GM12872 (cell line): ENCODE measurements around the gene ROR1.

Source experiments
- TF ChIP-seq, protein P1 (sequence below): IDR thresholded peaks from 3 replicates; pipeline ENCODE4 v1.5.1; 2011; ENCODE audit warnings: low read depth, mild to moderate bottlenecking, low read length, moderate library complexity; ENCODE audit not compliant: insufficient read depth

Gene ROR1

GRCh38 chr1:63807046-63807445, 33.2 kb downstream of the ROR1 start:
- TF ChIP-seq, protein P1, sequence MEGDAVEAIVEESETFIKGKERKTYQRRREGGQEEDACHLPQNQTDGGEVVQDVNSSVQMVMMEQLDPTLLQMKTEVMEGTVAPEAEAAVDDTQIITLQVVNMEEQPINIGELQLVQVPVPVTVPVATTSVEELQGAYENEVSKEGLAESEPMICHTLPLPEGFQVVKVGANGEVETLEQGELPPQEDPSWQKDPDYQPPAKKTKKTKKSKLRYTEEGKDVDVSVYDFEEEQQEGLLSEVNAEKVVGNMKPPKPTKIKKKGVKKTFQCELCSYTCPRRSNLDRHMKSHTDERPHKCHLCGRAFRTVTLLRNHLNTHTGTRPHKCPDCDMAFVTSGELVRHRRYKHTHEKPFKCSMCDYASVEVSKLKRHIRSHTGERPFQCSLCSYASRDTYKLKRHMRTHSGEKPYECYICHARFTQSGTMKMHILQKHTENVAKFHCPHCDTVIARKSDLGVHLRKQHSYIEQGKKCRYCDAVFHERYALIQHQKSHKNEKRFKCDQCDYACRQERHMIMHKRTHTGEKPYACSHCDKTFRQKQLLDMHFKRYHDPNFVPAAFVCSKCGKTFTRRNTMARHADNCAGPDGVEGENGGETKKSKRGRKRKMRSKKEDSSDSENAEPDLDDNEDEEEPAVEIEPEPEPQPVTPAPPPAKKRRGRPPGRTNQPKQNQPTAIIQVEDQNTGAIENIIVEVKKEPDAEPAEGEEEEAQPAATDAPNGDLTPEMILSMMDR = no peak

- TF ChIP-seq, protein P1 = no peak
Observed at GRCh38 chr1:63810936-63811469, 37.2 kb downstream of the ROR1 start.

DNA sequence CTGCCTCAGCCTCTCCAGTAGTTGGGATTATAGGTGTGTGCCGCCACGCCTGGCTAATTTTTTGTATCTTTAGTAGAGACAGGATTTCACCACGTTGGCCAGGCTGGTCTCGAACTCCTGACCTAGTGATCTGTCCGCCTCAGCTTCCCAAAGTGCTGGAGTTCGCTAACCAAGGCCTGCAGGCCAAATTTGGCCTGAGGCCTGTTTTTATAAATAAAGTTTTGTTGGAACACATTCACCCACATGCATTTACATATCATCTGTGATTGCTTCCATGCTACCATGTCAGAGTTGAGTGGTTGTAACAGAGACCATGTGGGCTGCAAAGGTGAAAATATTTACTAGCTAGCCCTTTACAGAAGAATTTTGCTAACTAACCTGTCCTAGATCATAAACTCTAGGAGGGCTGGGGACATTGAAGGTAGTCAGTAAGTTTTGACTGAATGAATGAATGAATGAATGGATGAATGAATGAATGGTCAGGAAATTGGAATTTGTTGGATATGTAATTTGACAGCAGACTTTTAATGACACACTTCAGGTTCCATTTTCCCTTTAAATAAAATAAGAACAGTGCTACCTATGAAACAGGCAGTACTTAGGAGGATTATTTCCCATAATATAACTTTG, 38.4 kb downstream of the ROR1 start:
- TF ChIP-seq, protein P1 = no peak

DNA sequence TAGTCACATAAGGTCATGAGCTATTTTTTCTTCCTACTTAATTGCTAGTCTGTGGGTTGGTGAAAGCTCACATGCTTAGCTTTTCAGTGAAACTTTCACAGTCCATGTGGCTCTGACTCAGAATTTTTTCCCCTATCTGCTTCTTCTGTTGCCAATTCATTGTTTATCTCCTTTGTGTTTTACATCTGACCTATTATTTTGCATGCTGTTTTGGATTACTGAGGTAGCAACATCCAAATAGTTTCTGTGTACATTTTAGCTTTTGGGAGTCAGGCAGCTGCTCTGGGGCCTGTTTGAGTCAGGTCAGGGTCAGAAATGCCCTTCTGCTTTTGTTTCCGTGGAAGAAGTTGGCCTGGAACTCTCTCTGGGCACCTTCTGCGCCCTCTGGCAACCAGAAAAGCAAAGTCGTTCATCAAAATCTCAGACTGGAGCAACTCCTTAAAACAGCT, 40.0 kb downstream of the ROR1 start:
- TF ChIP-seq, protein P1 = no peak

DNA sequence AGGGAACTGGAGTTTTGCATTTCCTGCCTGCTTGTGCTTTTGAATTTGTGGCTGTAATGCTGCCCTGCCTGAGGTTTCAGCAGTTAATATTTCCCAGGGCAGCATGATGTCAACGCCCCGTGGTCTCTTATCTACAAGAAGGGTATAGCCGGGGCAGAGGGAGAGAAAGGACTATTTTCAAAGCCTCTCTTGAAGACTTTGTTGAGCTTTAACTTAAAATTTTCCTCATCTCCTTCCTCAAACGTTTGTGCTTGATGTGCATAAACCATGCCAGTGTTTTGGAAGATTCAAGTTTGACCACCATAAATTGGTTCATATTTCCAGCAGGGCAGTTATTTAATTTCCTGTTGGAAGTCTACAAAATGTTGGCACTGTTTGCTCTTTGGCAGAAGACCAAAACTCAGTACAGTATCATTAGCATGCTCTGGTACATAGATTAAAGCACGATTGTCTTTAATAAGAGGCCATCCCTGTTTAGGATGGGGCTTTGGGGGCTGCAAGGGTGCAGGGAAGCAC, 43.4 kb downstream of the ROR1 start:
- TF ChIP-seq, protein P1 = no peak

DNA sequence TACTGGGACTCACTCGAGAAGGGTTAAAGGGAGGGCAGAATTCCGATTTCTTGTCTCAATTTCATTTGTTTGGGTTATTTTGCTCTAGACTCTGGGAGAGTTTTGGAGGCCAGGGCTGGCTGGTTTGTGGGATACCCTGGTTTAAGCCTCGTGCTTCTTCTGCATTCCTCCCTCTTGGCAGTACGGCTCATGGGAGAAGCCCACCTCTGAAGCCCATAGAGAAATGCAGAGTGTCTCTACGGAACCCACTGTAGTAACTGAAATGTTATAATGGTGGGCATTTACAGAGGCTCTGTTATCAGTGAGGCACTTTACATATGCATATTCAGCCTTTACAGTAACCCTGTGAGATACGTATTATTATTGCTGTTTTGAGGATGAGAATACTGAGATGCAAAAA, 43.9 kb downstream of the ROR1 start:
- TF ChIP-seq, protein P1 = no peak

GRCh38 chr1:63818567-63819325, 44.9 kb downstream of the ROR1 start:
- TF ChIP-seq, protein P1 = no peak
